ENCODE measurements around the gene RPL37. TPM values are rescaled to one million over a fixed set of nuclear protein-coding genes. Genes with fewer than 3 reads are reported as not detected.

Gene RPL37
- total RNA-seq, 1 donor, result 247 TPM

GRCh38 chr5:40776658-40776977 is 58.4 kb downstream of the RPL37 start:
- no peak for DNase-seq (ENCODE audit: low read depth)
- no peak for TF ChIP-seq CTCF (IDR thresholded peaks at IDR 0.05; ENCODE audit: insufficient read depth, low read depth, low read length)
- H3K4me3 ChIP-seq (ENCODE audit: low read depth, low read length), result no peak overlapping the region

- peak; percentile 34 for DNase-seq (ENCODE audit: low read depth)
These were observed 59.0 kb downstream of the RPL37 start for GRCh38 chr5:40775846-40776657.

More at GRCh38 chr5:40775846-40776657, 59.0 kb downstream of the RPL37 start:
- no peak overlapping the region for H3K4me3 ChIP-seq (ENCODE audit: low read depth, low read length)
- no peak for TF ChIP-seq CTCF (IDR thresholded peaks at IDR 0.05; ENCODE audit: insufficient read depth, low read depth, low read length)

Small RNAs within 50 kb of the gene (small RNA-seq; reads per million reads assigned to genes)
- not detected for gene RF00191
- gene SNORD72, result 5.7 reads per million, percentile 84 among the genes with 10 or more reads in this experiment

Other genes with a start within 250 kb of the RPL37 start
- 4.3 and 8.7 TPM in 2 replicates for gene PTGER4, start 155.3 kb downstream of the RPL37 start, total RNA-seq
- gene TTC33, start 79.3 kb downstream of the RPL37 start, total RNA-seq, result 12.2 and 18.6 TPM in 2 replicates
- 106 and 132 TPM in 2 replicates for gene PRKAA1, start 36.8 kb downstream of the RPL37 start, total RNA-seq
- 8.7 and 11.7 TPM in 2 replicates for gene CARD6, start 6.1 kb upstream of the RPL37 start, total RNA-seq
- under 0.01 TPM in 1 of 2 replicates, not detected in the other for gene C7, start 74.3 kb upstream of the RPL37 start, total RNA-seq
- not detected in 2 replicates for gene MROH2B, start 236.1 kb upstream of the RPL37 start, total RNA-seq

Data from fibroblast of villous mesenchyme (primary cell).